Measurements from ENCODE around the gene SYCP2. TPM values are rescaled to one million over a fixed set of nuclear protein-coding genes. Genes with fewer than 3 reads are reported as not detected.
A peak's percentile ranks its signal among the peaks of the same experiment; 100 is the strongest.

Gene SYCP2
- total RNA-seq, 1 experiment from 2014 or later = 0.70 TPM

GRCh38 chr20:59824711-59825562, 108.5 kb downstream of the SYCP2 start:
- Histone ChIP-seq H3K79me1 (ENCODE audit: insufficient read depth, low read depth, low read length, poor library complexity, severe bottlenecking) (no peaks in the 10 kb centered on the region), H3K4me1 (ENCODE audit: insufficient read depth, low read length) (no peaks in the 10 kb centered on the region), H2AK5ac (ENCODE audit: insufficient read length, low read length) (no peak overlapping the region), H3K79me2 (ENCODE audit: insufficient read depth, low read length) (no peaks in the 10 kb centered on the region), H4K8ac (replicated peaks; ENCODE audit: insufficient read length, low read depth, low read length) (no peak overlapping the region), H4K20me1 (ENCODE audit: control insufficient read depth, insufficient read depth, insufficient read length) (no peaks in the 10 kb centered on the region), H3K18ac (ENCODE audit: insufficient read length, low read depth, low read length) (no peak overlapping the region), H3K4ac (ENCODE audit: low read depth, low read length) (no peak overlapping the region), H3K9ac (ENCODE audit: extremely low read depth, insufficient read length, low read length) (no peak overlapping the region), H2BK5ac (ENCODE audit: insufficient read length, low read length) (no peak overlapping the region), H2BK15ac (ENCODE audit: low read depth, low read length) (no peak overlapping the region), H3K14ac (ENCODE audit: insufficient read depth, low read length) (no peak overlapping the region), H3K56ac (ENCODE audit: insufficient read length, low read depth, low read length) (no peak overlapping the region), H2BK120ac (ENCODE audit: low read depth, low read length, poor library complexity, severe bottlenecking) (no peak overlapping the region), H2BK20ac (ENCODE audit: low read depth, low read length, poor library complexity, severe bottlenecking) (no peak overlapping the region), H3T11ph (ENCODE audit: low read length) (no peak overlapping the region), H3K27ac (ENCODE audit: insufficient read length, low read depth, low read length) (no peak overlapping the region), H2BK12ac (ENCODE audit: insufficient read length, low read depth, low read length) (no peak overlapping the region), H4K91ac (ENCODE audit: insufficient read length, low read depth, low read length) (no peak overlapping the region), H2AFZ (ENCODE audit: low read length) (no peak overlapping the region), H3K23ac (ENCODE audit: insufficient read length, low read depth, low read length) (no peak overlapping the region), H3K27me3 (ENCODE audit: insufficient read depth, low read length) (no peaks in the 10 kb centered on the region), H3K4me2 (ENCODE audit: insufficient read depth, insufficient read length, low read length) (no peak overlapping the region), H3K9me3 (ENCODE audit: control insufficient read depth, low read depth, low read length) (no peaks in the 10 kb centered on the region), H3K23me2 (ENCODE audit: insufficient read length, low read depth, low read length, poor library complexity, severe bottlenecking) (no peaks in the 10 kb centered on the region), H4K5ac (ENCODE audit: insufficient read length, low read depth, low read length) (no peak overlapping the region)
- TF ChIP-seq CTCF (conservative IDR thresholded peaks at IDR 0.05) = no peak; the same call in 2 of the 3 replicates
- Mint-ChIP-seq H3K27ac (peak overlapping the region in 1 of 3 experiments; percentile 26; a peak in 1 of 7 replicates), H3K4me1 (peaks cover 10 to 15% of the 10 kb centered on the region in 2 experiments), H3K9me3 (peaks cover 0 to 18% of the 10 kb centered on the region in 2 experiments; a peak in 4 of 5 replicates), H3K36me3 (ENCODE audit: insufficient read depth in 1 of 3, low read depth in 3 of 3) (no peaks in the 10 kb centered on the region), H3K4me3 (no peak overlapping the region), H3K27me3 (ENCODE audit: low read depth) (peaks cover 13% of the 10 kb centered on the region)
- no CpG with 5 or more reads among the region's 8 CpGs for WGBS (ENCODE audit: extremely low coverage, insufficient read length, low lambda C conversion rate)
- DNase-seq = peak; percentile 13

Measured in H9 (cell line).